HepG2 (cell line): ENCODE data around the gene TKTL1. TPM values are rescaled to one million over a fixed set of nuclear protein-coding genes. Genes with fewer than 3 reads are reported as not detected.

Experiments
- ATAC-seq: fragments of 200-7000 bp; cut with Tn5 transposase; 3 replicates; pipeline ENCODE4 v1.9.1; 2020; ENCODE audit warnings: mild to moderate bottlenecking, moderate library complexity
- BruUV-seq: library from RNA; stranded (reverse); fragments of 400-500 nt; replicated peaks from 2 replicates; lab custom pipeline; 2021; lab: Mats Ljungman, UMichigan
- CTCF ChIA-PET: fragments of 300-600 bp; formaldehyde crosslinking; extraction: SDS; loops from one replicate; lab custom pipeline; 2021; ENCODE audit warnings: low total read pairs, inconsistent platforms, low intra/inter-chr PET ratio; lab: Yijun Ruan, JAX
- POLR2A ChIA-PET: fragments of 350-600 bp; sonication (Branson Sonifier 250); formaldehyde crosslinking; loops from one replicate; lab custom pipeline; 2020; ENCODE audit warnings: antibody characterized with exemption, inconsistent platforms; lab: Yijun Ruan, JAX
- DNase-seq: peaks from one replicate; pipeline ENCODE4 v3.0.0-alpha.2; 2015; ENCODE audit warnings: low spot score
- FAIRE-seq: peaks from 3 replicates; lab custom pipeline; 2011; peaks lifted over from hg19 to GRCh38; lab: Jason Lieb, UNC
- H2AFZ ChIP-seq: one replicate; pipeline ENCODE4 v1.6.1; 2011; ENCODE audit warnings: low read length, inconsistent platforms
- H3K27ac ChIP-seq: fragments of 300-600 bp; 3 replicates; pipeline ENCODE4 v1.8.0; 2011; ENCODE audit warnings: mixed run types, mild to moderate bottlenecking, mixed read lengths, low read length, inconsistent platforms; ENCODE audit not compliant: insufficient read depth; ENCODE audit errors: extremely low read length
- H3K27me3 ChIP-seq, 2 experiments: fragments of 200-600 bp in 1 of 2; 2 replicates in 1 of 2; 3 replicates in 1 of 2; pipeline versions ENCODE4 v1.6.0 to v1.8.0; 2011; ENCODE audit warnings: low read length in 2 of 2, mild to moderate bottlenecking in 2 of 2, moderate library complexity in 2 of 2, inconsistent platforms in 1 of 2; ENCODE audit not compliant: insufficient read depth in 2 of 2, control insufficient read depth in 1 of 2
- H3K36me3 ChIP-seq, 2 experiments: fragments of 200-600 bp in 1 of 2; replicated peaks in 1 of 2; 2 replicates in 1 of 2; 3 replicates in 1 of 2; pipeline versions ENCODE4 v1.5.1 to v1.8.0; 2011; ENCODE audit warnings: low read length in 2 of 2, inconsistent platforms in 1 of 2; ENCODE audit not compliant: insufficient read depth in 2 of 2, control insufficient read depth in 1 of 2
- H3K4me1 ChIP-seq: 2 replicates; pipeline ENCODE4 v1.5.1; 2012; ENCODE audit warnings: low read length, inconsistent platforms; ENCODE audit not compliant: insufficient read depth
- H3K4me2 ChIP-seq: 2 replicates; pipeline ENCODE4 v1.6.0; 2011; ENCODE audit warnings: low read depth, low read length, inconsistent platforms
- H3K4me3 ChIP-seq, 3 experiments: fragments of 200-600 bp in 1 of 3; sonication (generic), shearing (Covaris generic) in 1 of 3; replicated peaks in 1 of 3; 2 replicates each; pipeline ENCODE4 v1.5.1; 2011 to 2016; ENCODE audit warnings: low read length in 3 of 3, inconsistent platforms in 2 of 3, low read depth in 2 of 3, mild to moderate bottlenecking in 2 of 3, control low read depth in 1 of 3, mixed read lengths in 1 of 3; ENCODE audit not compliant: insufficient read depth in 1 of 3
- H3K79me2 ChIP-seq: one replicate; pipeline ENCODE4 v1.6.1; 2011; ENCODE audit warnings: low read length, inconsistent platforms; ENCODE audit not compliant: insufficient read depth
- H3K9ac ChIP-seq: 2 replicates; pipeline ENCODE4 v1.6.0; 2011; ENCODE audit warnings: mild to moderate bottlenecking, low read depth, low read length, inconsistent platforms; ENCODE audit not compliant: insufficient read depth
- H3K9me3 ChIP-seq: 2 replicates; pipeline ENCODE4 v1.5.1; 2012; ENCODE audit warnings: mild to moderate bottlenecking, low read length
- H4K20me1 ChIP-seq: 2 replicates; pipeline ENCODE4 v1.6.0; 2011; ENCODE audit warnings: inconsistent platforms, mild to moderate bottlenecking, low read length, moderate library complexity; ENCODE audit not compliant: insufficient read depth
- AGO2 ChIP-seq: fragments of 200-400 bp; formaldehyde crosslinking; optimal IDR thresholded peaks from 2 replicates; pipeline ENCODE3; 2017; ENCODE audit warnings: mild to moderate bottlenecking, low read depth, low read length, moderate library complexity
- CAMTA2 ChIP-seq: sonication (generic); formaldehyde crosslinking; IDR thresholded peaks from 2 replicates; pipeline ENCODE4 v1.4.0; 2020; ENCODE audit warnings: mild to moderate bottlenecking, missing genetic modification reagents, borderline replicate concordance
- FOSL1 ChIP-seq: sonication (generic); formaldehyde crosslinking; IDR thresholded peaks from 2 replicates; pipeline ENCODE4 v1.9.0; 2021; ENCODE audit warnings: missing genetic modification reagents, borderline replicate concordance
- FOSL2 ChIP-seq: sonication (generic); formaldehyde crosslinking; IDR thresholded peaks from 2 replicates; pipeline ENCODE4 v1.4.0; 2020; ENCODE audit warnings: missing genetic modification reagents
- HNRNPL ChIP-seq: fragments of 200-400 bp; formaldehyde crosslinking; IDR thresholded peaks from 2 replicates; pipeline ENCODE4 v1.6.1; 2017; ENCODE audit warnings: mild to moderate bottlenecking, low read depth, low read length
- JUND ChIP-seq: sonication (generic); formaldehyde crosslinking; IDR thresholded peaks from 2 replicates; pipeline ENCODE4 v1.8.0; 2022; ENCODE audit warnings: mild to moderate bottlenecking, missing genetic modification reagents
- MYNN ChIP-seq: sonication (generic); formaldehyde crosslinking; IDR thresholded peaks from 2 replicates; pipeline ENCODE4 v1.4.0; 2020; ENCODE audit warnings: mild to moderate bottlenecking, low read depth, missing genetic modification reagents
- POLR2A ChIP-seq, 2 experiments: IDR thresholded peaks; 2 replicates each; pipeline ENCODE4 v1.6.1; 2011; ENCODE audit warnings: low read depth in 2 of 2, low read length in 2 of 2, mild to moderate bottlenecking in 1 of 2, moderate library complexity in 1 of 2; ENCODE audit not compliant: insufficient read depth in 1 of 2
- RELA ChIP-seq: sonication (generic); formaldehyde crosslinking; IDR thresholded peaks from 2 replicates; pipeline ENCODE4 v1.4.0; 2020; ENCODE audit warnings: missing genetic modification reagents
- RFX1 ChIP-seq: fragments of 450-650 bp; IDR thresholded peaks from 2 replicates; pipeline ENCODE4 v1.6.1; 2017
- RFX3 ChIP-seq: IDR thresholded peaks from 2 replicates; pipeline ENCODE4 v1.6.1; 2016; ENCODE audit warnings: missing biosample characterization, missing genetic modification reagents
- SAP130 ChIP-seq: IDR thresholded peaks from 2 replicates; pipeline ENCODE4 v1.6.1; 2016; ENCODE audit warnings: low read depth
- TEAD3 ChIP-seq: optimal IDR thresholded peaks from 2 replicates; pipeline ENCODE3; 2016; ENCODE audit warnings: borderline replicate concordance
- ZKSCAN5 ChIP-seq: sonication (generic); formaldehyde crosslinking; IDR thresholded peaks from 2 replicates; pipeline ENCODE4 v1.5.1; 2020; ENCODE audit warnings: mild to moderate bottlenecking, missing genetic modification reagents
- ZNF556 ChIP-seq: sonication (generic); formaldehyde crosslinking; IDR thresholded peaks from 2 replicates; pipeline ENCODE4 v1.4.0; 2020; ENCODE audit warnings: mild to moderate bottlenecking, missing genetic modification reagents, borderline replicate concordance
- ZNF629 ChIP-seq: sonication (generic); formaldehyde crosslinking; conservative IDR thresholded peaks from 2 replicates; pipeline ENCODE4 v1.5.0; 2020; ENCODE audit warnings: missing genetic modification reagents
- WGBS: methylation state at CpG from one replicate; pipeline ENCODE4 v1.1.6; 2017; ENCODE audit warnings: low lambda C conversion rate; 5-methylcytosine and 5-hydroxymethylcytosine counted together
- in situ Hi-C: cut with HindIII; loops from 2 replicates; pipeline ENCODE4 v1.10.0; 2017; ENCODE audit warnings: low pct_unique_long_range_greater_than_20kb; ENCODE audit not compliant: extremely low pct_ligation_motif_present
- intact Hi-C: fragments of 100-400 bp; cut with micrococcal nuclease; formaldehyde crosslinking; loops from one replicate; pipeline ENCODE4 v1.10.0; 2022; ENCODE audit not compliant: unreplicated experiment
- polyA plus RNA-seq, 8 experiments: library from polyadenylated mRNA; depleted of rRNA in 3 of 8; stranded (reverse) in 7 of 8; unstranded in 1 of 8; fragments of >200 nt; fragmentation: Illumina TruSeq in 4 of 8; extraction: Trizol in 4 of 8; gene quantifications; 2 replicates each; pipeline versions ENCODE4 v1.2.1 to v1.2.3, GENCODE V29; 2011 to 2016; ENCODE audit warnings: low read depth in 4 of 8, missing spikeins in 1 of 8, mixed read lengths in 1 of 8; ENCODE audit not compliant: insufficient read depth in 1 of 8
- total RNA-seq, 5 experiments: library from RNA; depleted of rRNA; stranded (reverse); fragments of >200 nt; fragmentation: Illumina TruSeq; extraction: Trizol; gene quantifications; 2 replicates each; pipeline ENCODE4 v1.2.3, GENCODE V29; 2016; ENCODE audit warnings: low read depth in 1 of 5
- TF ChIP-seq, protein P1 (sequence below): sonication (generic); formaldehyde crosslinking; IDR thresholded peaks from 2 replicates; pipeline ENCODE4 v1.4.0; 2020; ENCODE audit warnings: missing genetic modification reagents
- TF ChIP-seq, protein P2 (sequence below): IDR thresholded peaks from 2 replicates; pipeline ENCODE4 v1.6.1; 2016; ENCODE audit warnings: missing compliant biosample characterization, missing genetic modification reagents, borderline replicate concordance

Gene TKTL1
- total and polyA plus RNA-seq, 2 of the 13 experiments (the other 11 are each of a cell fraction or from before 2014, with no cell fraction given) = not detected

DNA sequence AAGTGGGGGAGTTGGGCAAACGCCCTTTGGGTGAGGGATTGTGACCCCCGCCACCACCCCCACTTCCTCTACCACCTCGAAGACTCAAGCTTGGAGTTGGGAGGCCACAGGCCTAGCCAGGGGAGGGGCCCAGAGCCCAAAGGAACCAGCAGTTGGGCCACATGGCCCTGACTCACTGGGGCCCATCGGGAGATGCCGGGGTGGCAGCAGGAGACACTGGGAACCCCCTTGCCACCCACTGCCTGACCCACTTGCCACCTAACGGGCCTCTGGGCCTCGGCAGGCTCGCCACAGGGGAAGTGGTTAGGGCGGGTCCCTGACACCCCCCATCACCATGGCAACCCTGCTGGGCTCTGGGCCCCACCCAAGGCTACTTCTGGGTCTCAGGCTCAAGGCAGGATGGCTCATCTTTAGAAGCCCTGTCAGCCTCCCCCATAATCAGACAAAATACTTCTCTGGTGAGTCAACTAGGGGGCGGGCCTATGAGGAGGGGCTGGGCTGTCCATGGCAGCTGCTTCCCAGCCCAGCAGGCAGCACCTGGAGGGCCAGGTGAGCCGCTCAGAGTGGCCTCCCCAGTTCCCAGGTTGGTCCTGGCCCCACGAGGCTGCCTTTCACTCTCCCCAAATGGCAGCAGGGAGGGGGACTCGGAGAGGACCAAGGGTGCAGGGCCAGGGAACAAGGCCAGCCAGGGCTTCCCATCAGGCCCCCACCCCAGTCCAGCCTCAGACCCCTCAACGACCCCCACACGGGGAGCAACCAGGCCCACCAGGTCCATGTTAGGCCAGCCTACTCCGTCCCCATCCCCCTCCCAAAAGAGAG is 73.2 kb downstream of the TKTL1 start:
- POLR2A ChIA-PET = interaction anchor here (0.9 to 3.0 kb wide), 8 partner anchors 18 to 173 kb away, joined by 3 to 17 read pairs (median 4); partner anchors contain the start of genes RPL10 and SLC10A3
- no CpG with 5 or more reads among the region's 16 CpGs for WGBS
- CTCF ChIA-PET = no interaction called here
- no peaks in the 10 kb centered on the region for H3K27me3 ChIP-seq
- peak; percentile 28 for ATAC-seq
- H2AFZ ChIP-seq = no peak overlapping the region
- peak overlapping the region; percentile 34 to 92 (median 80); a peak in 5 of 6 replicates for H3K4me3 ChIP-seq
- in situ Hi-C loops (no loop called here), intact Hi-C loops (no loop called here)
- H3K9ac ChIP-seq = peak overlapping the region; percentile 84
- TF ChIP-seq CAMTA2 (no peak), JUND (CRISPR knock-in tag) (peak; percentile 49; the same call in 1 of the 2 replicates), FOSL2 (peak; percentile 90), MYNN (CRISPR knock-in tag) (no peak), RFX3 (CRISPR knock-in tag) (peak; percentile 58), SAP130 (CRISPR knock-in tag) (0 out of 2 replicates have a peak, but pooled peaks have one; percentile 9), ZKSCAN5 (CRISPR knock-in tag) (no peak), TEAD3 (peak; percentile 80), ZNF556 (CRISPR knock-in tag) (no peak), ZNF629 (CRISPR knock-in tag) (no peak), RELA (CRISPR knock-in tag) (no peak), RFX1 (peak; percentile 24; the same call in 1 of the 2 replicates), POLR2A (IDR thresholded peaks at IDR 0.05; ENCODE audit: insufficient read depth in 1 of 2, low read depth in 2 of 2, low read length in 2 of 2) (peak in 1 of 2 experiments; percentile 10; a peak in 1 of 4 replicates), AGO2 (peak; percentile 34), FOSL1 (CRISPR knock-in tag) (peak; percentile 55; the same call in 1 of the 2 replicates), HNRNPL (0 out of 2 replicates have a peak, but pooled peaks have one; percentile 22)
- TF ChIP-seq, protein P1, sequence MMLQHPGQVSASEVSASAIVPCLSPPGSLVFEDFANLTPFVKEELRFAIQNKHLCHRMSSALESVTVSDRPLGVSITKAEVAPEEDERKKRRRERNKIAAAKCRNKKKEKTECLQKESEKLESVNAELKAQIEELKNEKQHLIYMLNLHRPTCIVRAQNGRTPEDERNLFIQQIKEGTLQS = peak; percentile 48; the same call in 1 of the 2 replicates
- TF ChIP-seq, protein P2, sequence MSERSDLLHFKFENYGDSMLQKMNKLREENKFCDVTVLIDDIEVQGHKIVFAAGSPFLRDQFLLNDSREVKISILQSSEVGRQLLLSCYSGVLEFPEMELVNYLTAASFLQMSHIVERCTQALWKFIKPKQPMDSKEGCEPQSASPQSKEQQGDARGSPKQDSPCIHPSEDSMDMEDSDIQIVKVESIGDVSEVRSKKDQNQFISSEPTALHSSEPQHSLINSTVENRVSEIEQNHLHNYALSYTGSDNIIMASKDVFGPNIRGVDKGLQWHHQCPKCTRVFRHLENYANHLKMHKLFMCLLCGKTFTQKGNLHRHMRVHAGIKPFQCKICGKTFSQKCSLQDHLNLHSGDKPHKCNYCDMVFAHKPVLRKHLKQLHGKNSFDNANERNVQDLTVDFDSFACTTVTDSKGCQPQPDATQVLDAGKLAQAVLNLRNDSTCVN (CRISPR knock-in tag) = no peak
- no peak for FAIRE-seq
- peak overlapping the region; percentile 73 for H3K4me2 ChIP-seq
- H3K36me3 ChIP-seq = peaks cover 7 to 18% of the 10 kb centered on the region in 2 experiments; a peak in 4 of 5 replicates
- H3K9me3 ChIP-seq = no peaks in the 10 kb centered on the region
- DNase-seq = peak; percentile 66
- peaks cover 7% of the 10 kb centered on the region; the same call in 1 of the 2 replicates for H4K20me1 ChIP-seq
- peaks cover 33% of the 10 kb centered on the region for H3K4me1 ChIP-seq
- peak overlapping the region; percentile 61 for H3K27ac ChIP-seq
- BruUV-seq = no TSS peak
- H3K79me2 ChIP-seq = peaks cover 22% of the 10 kb centered on the region
